ENCODE measurements around the gene IRF2BP2.
A peak's percentile ranks its signal among the peaks of the same experiment; 100 is the strongest.
"Not testable (repeated sequence)": the region's sequence is repeated elsewhere in the genome, so short reads cannot be mapped to it uniquely, and the experiment has no call there.

IRF2BP2 gene

DNA sequence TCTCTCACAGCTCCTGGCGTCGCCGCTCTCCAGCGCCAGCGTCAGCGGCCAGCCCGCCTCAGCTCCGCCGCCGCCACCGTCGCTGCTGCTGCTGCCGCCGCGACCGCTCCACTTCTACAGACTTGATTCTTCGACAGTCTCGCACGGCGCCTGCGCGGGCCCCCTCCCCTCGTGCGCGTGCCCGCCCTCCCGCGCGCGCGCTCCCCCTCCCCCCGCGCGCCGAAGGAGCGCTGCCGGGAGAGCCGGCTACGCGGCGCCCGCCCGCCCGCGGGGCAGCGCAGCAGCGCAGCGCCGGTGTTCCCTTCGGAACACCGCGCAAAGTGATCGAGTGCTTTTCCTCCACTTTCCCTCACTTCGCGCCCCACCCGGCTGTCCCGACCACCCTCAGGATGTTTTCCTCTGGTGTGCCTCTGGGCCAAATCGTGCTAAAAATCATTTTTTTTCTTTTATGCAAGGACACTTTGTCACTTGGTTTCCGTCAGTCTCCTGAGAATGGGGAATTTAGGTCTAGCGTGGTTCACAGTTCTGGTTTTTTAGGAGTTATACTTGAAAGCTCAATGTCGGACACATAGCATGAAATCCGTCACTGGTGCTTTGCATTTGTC is at the start of gene IRF2BP2:
Gene IRF2BP2 (minus strand): TSS at position 118 of the 605 bp plus-strand sequence. CDS start 684 bp downstream, outside the sequence.
- peak; percentile 91 for DNase-seq

DNA sequence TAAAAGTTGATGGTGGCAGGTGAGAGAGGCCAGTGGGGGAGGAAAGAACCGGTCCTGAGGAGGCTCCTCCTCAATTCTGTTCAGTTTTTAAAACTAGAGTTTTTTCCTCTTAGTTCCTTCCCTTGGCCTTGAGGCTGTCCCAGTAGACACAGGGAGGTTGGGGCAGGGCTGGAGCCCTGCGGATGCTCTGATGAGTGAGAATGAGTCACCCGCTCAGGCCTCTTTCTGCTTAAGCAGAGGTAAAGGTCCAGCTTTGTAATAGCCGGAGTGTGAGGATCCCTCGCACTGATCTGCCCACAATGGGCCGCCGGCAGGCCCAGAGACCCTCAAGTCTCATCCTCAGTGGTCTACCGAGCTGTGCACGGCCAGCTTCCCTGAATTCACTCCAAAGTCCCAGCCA is 49.6 kb upstream of the IRF2BP2 start:
- DNase-seq: no peak

DNA sequence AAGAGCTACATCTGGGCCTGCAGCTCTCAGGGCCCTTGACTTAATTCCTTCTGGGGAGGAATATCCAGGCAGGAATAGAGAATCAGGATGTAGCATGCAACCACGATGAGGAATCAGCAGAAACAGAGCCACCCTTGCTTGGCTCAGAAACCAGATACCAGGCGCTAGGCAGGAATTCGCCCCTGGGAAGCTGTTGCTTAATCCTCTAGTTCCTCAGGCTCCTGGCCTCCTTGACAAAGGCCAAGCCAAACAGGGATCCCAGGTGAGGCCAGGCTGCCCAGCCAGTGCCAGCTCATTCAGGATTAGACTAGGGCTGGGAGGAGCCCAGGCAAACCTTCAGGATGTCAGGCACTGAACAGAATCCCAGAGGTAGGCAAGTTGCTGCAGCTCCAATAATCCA is 48.2 kb upstream of the IRF2BP2 start:
- DNase-seq: peak in 1 of 2 experiments; percentile 15

DNA sequence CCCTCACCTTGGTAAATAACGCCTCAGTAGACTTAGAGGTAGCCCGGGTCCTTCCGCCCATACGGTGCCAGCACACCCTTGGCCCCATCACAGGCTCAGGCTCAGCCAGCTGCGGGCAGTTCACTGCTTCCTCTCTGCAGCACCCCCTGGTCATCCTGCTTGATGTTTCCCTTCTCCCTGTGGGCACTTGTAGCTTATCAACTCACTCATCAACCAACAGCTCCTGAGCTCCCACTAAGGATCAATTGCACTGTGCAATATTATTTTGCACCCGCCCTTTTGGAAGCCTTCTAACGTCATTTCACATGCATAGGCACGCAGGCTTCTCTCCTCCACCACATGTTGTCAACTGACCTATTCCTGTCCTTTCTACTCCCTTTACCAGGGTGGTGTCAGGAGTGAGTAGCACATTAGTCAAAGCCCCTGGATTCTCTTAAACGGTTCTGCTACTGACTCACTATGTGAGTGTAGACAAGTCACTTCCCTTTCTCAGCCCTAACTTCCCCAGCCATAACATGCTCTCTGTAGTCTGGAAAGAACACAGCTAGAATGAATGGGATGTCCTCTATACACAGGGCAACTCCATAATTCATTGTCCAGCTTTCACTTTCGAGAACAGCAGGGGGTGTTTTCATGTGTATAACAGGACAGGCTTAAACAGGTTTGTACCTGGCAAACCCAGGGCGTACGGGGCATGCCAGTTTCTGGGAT is 47.1 kb upstream of the IRF2BP2 start:
- no peak for DNase-seq

DNA sequence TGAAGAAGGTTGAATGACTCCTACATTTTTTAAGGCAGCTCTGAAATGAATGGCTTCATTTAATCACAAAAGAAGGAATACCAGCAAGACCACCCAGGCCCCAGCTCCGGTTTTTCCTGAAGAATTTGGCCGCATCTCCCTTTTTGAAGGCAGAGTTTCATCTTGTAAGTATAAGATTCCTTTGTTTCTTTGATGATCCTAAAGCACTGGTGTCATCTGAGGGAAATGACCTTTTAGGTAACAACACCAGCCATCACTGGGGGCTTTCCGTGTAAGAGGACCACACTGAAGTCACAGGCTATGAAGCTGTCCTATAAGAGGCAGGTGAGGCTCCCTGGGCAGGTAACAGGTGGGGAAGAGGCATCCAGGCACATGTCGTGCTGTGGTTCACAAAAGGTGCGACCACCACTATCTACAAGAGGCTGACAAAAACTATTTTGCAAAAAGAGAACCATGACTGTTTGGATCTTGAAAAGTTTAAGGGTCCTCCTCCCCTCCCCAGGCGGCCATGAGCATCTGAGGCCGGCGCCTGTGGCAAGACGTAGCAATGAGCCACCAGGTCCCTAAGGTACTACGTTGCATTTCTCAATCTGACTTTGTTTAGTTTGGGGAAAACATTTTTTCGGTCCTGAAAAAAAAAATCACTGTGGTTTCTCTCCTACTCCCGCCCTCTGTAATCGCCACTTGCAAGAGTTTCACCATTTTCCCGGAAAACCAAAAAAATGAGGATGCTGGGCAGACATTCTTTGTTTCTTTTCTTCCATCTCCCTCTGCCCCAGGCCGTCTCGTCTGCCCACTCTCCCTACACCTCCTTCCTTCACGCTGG is 46.3 kb upstream of the IRF2BP2 start:
- no peak for DNase-seq

DNA sequence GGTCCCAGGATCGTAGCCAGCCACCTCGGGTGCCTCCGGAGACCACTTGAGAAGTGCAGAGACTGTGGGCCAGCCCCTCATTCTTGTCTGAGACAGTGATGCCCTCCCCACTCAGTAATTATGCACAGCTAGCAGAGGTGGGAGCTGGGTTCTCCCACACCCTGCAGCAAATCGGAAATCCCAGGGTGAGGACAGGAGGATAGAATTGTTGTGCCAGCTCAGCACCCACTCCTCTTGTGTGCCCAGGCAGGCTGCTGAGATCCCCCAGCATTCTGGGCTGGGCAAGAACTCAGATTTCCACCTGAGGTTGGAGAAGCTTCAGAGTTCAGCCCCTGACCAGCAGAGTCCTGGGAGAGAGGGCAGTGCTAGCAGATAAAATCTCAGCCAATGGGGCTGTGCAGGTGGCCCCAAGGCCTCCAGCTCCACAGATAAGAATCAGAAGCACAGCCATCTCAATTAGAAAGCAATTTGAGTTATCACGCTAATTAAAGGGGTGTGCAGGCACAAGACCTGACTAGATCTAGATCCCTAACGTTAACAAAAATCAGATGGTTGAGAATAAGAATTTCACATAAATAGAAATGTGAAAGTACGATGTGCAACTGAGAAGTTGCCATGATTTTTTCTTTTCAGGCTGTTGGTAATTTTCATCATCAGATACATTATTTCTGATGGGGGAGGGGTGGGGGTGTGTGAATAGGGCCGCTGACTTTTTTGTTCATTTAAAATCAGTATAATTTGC is 45.5 kb upstream of the IRF2BP2 start:
- no peak for DNase-seq

DNA sequence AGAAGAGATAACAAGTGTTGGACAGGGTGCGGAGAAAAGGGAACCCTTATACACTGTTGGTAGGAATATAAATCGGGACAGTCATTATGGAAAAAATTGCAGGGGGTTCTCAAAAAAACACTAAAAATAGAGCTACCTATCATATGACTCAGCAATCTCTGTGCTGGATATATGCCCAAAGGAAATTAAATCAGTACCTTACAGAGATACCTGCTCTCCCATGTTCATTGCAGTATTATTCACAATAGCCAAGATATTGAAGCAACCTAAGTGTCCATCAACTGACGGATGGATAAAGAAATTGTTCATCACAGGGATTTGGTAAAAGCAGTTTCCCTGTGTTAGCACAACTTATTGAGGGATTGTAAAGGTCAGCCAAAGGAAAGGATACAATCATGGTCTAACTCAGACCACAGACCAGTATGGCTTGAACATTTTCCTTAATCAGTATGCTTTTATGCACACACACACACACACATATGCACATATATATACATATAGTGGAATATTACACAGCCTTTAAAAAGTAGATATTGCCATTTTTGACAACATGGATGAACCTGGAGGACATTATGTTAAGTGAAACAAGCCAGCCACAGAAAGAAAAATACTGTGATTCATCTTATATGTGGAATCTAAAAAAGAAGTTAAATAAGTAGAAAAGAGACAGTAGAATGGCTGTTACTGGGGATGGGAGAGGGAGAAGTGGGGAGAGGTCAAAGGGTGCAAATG is 44.2 kb upstream of the IRF2BP2 start:
- DNase-seq: peak in 1 of 2 experiments; percentile 32

DNA sequence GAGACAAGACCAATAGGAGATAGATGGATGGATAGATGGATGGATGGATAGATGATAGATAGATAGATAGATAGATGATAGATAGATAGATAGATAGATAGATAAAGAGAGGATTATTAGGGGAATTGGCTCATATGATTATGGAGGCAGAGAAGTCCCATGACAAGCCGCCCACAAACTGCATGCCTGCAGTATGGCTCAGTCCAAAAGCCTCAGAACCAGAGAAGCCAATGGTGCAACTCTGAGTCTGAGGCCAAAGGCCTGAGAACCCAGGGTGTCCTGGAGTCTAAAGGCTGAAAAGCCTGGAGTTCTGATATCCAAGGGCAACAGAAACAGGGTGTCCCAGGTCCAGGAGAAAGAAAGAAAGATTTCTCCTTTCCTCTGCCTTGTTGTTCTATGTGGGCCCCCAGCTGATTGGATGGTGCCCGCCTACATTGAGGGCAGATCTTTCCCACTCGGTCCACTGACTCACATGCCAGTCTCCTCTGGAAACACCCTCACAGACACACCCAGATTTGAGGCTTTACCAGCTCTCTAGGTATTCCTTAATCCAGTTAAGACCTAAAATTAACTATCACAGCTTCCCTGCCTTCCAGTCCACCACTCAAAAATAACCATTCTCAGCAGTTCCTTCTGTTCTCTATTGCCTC is 39.6 kb upstream of the IRF2BP2 start:
- no peak for DNase-seq

DNA sequence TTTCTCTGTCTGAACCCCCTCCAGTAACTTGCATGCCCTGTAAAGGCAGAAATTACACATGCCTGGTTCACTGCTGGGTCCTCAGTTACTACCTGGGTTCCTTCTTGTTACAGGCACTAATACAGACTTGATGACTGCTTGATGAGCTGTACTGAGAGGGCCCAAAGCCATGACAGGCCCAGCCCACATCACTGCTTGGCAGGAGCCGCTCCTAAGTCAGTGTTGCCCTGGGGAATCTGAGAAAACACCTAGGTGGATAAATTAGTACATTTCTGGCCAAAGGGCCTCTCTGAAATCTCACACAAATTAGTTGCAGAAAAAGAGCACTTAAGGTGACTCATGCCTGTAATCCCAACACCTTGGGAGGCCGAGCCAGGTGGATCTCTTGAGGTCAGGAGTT is 37.8 kb upstream of the IRF2BP2 start:
- no peak for DNase-seq

DNA sequence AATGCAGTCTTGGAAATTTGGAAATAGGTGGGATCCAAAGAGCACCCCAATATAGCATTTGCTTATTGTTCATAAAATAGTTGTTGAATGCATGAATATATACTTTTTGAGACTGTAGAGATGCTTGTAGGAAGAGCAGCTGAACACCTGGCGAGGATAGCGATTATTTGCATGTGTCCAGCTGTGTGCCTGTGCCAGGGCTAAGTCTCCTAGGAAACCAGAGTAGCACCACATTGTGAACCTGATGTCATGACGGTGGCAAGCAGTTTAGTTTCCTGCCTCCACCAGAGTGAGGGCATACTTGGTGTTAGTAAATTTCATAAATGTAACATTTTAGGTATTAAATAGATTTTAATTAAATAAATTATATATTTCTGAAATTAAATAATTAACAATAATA is 37.3 kb upstream of the IRF2BP2 start:
- peak; percentile 84 to 94 for DNase-seq

DNA sequence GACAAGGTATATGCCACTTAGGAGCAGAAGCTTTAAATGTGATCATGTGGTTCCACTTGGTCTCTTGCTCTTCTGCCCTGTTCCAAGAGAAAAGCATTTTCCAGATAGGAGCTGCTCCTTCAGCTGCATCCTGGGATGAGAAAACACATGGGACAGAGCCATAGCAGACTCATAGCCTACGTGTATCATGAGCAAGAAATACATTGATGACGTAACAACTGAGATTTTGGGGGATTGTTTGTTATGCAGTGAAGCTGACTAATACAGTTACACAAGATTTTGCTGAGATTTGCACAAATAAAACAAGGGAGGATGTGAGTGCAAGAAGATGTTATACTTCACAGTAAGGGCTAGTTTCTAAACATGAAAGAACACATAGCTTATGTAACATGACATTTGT is 36.0 kb upstream of the IRF2BP2 start:
- no peak for DNase-seq

DNA sequence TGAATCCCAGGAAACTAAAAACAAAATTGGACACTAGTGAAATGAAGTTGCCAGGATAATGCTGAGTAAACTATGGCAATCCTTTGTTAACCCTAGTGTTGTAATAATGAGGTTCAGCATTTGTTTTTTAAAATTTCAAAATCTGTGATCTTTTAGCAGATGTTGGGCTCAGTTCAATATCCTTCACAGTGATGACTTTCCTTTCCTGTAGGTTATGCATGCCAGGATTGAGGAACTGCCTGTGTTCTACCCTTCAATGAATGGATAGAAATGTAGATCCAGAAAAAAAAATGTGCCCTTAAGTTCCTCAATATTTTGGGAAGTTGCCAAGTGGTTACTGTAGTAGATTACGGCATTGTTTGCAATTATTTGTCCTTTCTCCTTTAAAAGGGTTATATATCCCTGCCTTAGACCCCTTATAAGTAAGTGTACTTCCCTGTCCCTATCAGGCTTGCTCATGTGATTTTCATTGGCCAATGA is 35.5 kb upstream of the IRF2BP2 start:
- no peak for DNase-seq

DNA sequence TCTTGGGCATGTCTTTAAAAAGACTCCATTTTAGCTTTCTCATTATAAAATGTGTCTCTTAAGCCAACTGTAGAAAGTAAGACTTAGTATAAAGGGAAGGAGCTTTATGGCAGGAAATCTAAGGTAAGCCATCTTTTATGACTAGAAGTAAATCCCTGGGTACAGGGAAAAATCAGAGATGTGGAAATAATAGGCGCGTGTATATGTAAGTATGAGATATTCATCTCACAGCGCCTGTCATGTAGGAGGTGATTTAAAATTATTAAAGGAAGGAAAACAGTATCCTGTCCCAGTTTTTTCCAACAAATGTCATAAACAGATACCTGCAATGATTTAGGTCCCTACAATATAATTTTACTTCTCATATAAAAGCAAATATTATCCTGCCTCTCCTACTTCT is 35.0 kb upstream of the IRF2BP2 start:
- no peak for DNase-seq

DNA sequence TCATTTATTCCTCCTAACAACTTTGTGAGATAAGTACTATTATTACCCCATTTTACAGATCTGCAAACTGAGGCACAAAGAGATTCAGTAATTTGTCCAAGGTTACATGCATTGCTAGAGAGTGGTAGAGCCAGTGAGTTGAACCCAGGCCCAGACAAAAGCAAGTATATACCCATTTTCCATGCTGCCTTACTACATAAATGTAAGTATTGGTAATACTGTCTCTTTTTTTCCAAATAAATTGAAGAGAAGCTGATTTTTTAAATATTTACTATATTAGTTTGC is 33.8 kb upstream of the IRF2BP2 start:
- DNase-seq: no peak

DNA sequence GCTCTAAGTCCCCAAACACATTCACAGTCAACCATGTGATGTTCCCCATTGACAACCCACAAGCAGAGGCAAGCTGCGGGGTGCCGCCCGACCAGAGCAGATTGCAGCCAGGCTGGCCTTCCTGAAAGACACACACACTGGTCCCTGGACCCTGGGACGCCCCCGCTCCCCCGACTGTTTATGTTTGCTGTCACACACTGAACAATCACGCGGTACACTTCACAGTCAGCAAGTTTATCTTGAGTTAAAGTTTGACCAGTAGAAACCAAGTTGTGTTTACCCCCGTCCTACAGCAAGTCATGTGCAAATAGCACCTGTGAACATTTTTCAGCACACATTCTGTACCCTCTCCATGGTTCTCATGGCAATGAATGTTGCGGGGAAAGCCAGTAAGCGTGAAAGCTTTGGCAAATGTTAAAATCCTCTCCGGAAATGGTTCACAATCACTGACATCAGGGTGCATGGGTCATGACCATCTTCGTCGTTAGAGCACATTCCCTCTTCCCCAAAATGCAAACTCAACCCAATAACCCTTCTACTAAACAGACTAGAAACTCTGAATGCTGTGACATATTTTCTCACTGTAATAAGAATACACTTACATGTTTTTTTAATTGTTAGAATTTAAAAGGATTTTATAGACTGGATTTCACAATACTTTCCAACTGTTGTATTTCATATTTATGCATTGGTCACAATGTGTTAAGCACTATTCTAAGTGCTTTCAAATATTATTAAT is 33.3 kb upstream of the IRF2BP2 start:
- DNase-seq: no peak

DNA sequence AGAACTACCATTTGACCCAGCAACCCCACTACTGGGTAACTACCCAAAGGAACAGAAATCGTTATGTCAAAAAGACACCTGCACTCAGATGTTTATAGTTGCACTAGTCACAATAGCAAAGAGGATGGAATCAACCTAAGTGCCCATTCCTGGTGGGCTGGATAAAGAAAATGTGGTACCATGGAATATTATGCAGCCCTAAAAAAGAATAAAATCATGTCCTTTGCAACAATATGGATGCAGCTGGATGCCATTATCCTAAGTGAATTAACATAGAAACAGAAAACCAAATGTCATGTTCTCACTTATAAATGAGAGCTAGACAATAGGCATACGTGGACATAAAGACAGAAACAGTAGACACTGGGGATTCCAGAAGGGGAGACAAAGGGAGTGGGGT is 32.5 kb upstream of the IRF2BP2 start:
- DNase-seq: no peak

DNA sequence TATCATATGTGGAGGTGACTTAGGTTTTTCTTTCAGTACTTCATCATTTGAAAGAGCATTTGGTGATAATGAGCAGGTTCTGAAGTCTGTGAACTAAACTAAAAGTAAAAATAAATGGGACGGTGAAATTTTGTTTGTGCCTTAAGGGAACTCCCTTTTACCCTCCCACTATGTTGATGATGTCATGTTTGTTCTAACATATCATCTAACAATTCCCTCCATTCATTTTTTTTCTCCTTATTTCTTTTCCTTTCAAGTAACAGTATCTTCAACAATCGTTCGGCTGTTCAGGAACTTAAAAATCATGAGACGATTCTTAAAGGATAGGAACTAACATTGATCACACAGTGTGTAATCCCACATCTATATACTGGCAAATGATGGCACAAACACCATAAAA is 30.0 kb upstream of the IRF2BP2 start:
- DNase-seq: no peak

DNA sequence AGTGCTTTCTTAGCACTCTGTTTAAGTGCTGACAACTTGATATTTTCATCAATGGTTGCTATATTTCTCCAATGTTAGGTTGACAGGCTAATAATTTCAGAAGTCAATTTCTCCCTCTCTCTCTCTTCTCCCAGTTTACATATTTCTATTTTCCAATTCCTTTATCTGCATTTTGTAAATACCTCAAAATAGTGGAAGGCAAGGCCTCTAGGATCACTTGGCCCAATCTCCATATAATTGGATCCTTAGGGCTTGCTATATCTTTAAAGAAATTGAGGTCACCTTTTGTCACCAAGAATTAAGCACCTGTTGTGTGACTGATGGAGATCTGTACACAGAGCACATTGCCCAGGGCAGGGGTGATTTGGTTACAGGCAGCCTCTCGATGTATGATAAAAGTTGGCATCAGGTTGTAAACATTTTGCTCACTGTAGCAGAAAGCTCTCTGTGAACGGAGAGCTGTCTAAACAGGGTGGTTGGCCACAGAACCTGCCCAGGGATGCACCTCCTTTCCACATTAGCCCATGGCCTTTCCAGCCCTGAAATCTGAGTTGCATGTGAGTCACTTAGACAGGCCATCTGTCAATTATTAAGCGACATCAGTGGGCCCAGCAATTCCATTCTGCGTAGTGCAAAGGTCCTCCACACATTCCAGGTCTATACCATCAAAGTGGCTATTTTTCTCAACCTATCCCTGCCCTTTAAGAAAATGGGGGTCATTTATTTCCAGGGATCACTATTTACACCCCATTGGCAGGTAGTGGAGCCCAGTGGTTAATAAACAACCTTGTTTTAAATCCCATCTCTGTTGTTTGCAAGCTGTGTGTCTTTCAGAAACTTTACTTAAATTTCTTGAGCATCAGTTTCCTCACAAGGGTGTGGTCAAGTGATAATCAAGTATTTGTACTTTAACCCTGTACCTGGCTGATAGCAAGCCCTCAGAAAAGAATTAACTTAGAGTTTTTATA is 29.1 kb upstream of the IRF2BP2 start:
- no peak for DNase-seq

DNA sequence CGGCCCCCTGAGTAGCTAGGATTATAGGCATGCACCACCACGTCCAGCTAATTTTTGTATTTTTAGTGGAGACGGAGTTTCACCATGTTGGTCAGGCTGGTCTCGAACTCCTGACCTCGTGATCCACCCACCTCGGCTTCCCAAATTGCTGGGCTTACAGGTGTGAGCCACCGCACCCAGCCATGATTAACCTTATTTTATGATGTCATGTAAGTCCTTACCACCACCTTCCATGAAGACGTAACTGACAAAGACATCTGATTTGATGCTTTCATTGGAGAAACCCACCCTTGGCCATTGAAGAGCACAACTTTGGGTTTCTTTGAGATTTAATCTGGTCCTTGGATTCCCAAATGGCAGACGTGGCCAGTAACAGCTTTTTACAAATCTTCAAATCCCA is 24.9 kb upstream of the IRF2BP2 start:
- DNase-seq: not testable (repeated sequence)

DNA sequence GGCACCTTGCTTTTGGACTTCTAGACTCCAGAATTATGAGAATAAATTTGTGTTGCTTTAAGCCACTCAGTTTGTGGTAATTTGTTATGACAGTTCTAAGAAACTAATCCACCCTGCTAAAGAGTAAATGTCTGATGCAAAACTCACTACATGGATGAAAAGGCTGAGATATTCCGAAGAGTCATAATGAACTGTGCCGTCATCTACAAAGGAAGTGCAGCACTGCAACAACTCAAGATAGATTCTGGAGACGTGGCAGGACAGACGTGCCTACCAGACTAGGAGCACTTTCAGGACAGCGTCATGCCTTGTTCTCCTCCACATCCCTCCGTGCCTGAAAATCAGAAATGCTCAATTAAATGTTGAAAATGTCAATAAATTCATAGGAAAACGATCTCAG is 24.4 kb upstream of the IRF2BP2 start:
- DNase-seq: no peak
